CD4-positive, alpha-beta T cell treated with Interleukin-15 for 1 hour (primary cell): ENCODE measurements around the gene HECTD4.

ENCODE experiments used
- DNase-seq: peaks from one replicate; pipeline ENCODE4 v3.0.0-alpha.2; 2020

The HECTD4 gene

GRCh38 chr12:112170971-112171596, 211.1 kb downstream of the HECTD4 start:
- DNase-seq = no peak

- no peak for DNase-seq
These were observed 211.9 kb downstream of the HECTD4 start for GRCh38 chr12:112170376-112170775.

- DNase-seq = no peak
These were observed 212.3 kb downstream of the HECTD4 start for GRCh38 chr12:112169966-112170365.

GRCh38 chr12:112169161-112169872, 212.9 kb downstream of the HECTD4 start:
- no peak for DNase-seq

- DNase-seq = no peak
These were observed 213.7 kb downstream of the HECTD4 start for GRCh38 chr12:112168561-112168971.

GRCh38 chr12:112167718-112168525, 214.3 kb downstream of the HECTD4 start:
- DNase-seq = no peak

- DNase-seq = no peak
These were observed 215.2 kb downstream of the HECTD4 start for GRCh38 chr12:112167031-112167461.

- no peak for DNase-seq
These were observed 215.9 kb downstream of the HECTD4 start for GRCh38 chr12:112166051-112167015.

GRCh38 chr12:112165624-112166023, 216.6 kb downstream of the HECTD4 start:
- no peak for DNase-seq

GRCh38 chr12:112164011-112164660, 218.1 kb downstream of the HECTD4 start:
- no peak for DNase-seq

- no peak for DNase-seq
These were observed 218.7 kb downstream of the HECTD4 start for GRCh38 chr12:112163471-112163991.

- DNase-seq = no peak
These were observed 219.2 kb downstream of the HECTD4 start for GRCh38 chr12:112163056-112163455.

- no peak for DNase-seq
These were observed 219.9 kb downstream of the HECTD4 start for GRCh38 chr12:112162241-112162790.

- no peak for DNase-seq
These were observed 220.5 kb downstream of the HECTD4 start for GRCh38 chr12:112161711-112162110.

GRCh38 chr12:112160611-112161010, 221.6 kb downstream of the HECTD4 start:
- DNase-seq = no peak

GRCh38 chr12:112159146-112159541, 223.1 kb downstream of the HECTD4 start:
- no peak for DNase-seq

- peak; percentile 61 for DNase-seq
These were observed 223.6 kb downstream of the HECTD4 start for GRCh38 chr12:112158461-112159145.

GRCh38 chr12:112153893-112154219, 228.4 kb downstream of the HECTD4 start:
- DNase-seq = no peak

- no peak for DNase-seq
These were observed 228.9 kb downstream of the HECTD4 start for GRCh38 chr12:112153181-112153892.
